GM21529 (cell line): Measurements from ENCODE around the gene RBM33.

ENCODE experiments used
- ATAC-seq: cut with Tn5 transposase; IDR thresholded peaks from one replicate; pipeline ENCODE4 v1.9.1; 2021; ENCODE audit not compliant: unreplicated experiment

Gene RBM33

DNA sequence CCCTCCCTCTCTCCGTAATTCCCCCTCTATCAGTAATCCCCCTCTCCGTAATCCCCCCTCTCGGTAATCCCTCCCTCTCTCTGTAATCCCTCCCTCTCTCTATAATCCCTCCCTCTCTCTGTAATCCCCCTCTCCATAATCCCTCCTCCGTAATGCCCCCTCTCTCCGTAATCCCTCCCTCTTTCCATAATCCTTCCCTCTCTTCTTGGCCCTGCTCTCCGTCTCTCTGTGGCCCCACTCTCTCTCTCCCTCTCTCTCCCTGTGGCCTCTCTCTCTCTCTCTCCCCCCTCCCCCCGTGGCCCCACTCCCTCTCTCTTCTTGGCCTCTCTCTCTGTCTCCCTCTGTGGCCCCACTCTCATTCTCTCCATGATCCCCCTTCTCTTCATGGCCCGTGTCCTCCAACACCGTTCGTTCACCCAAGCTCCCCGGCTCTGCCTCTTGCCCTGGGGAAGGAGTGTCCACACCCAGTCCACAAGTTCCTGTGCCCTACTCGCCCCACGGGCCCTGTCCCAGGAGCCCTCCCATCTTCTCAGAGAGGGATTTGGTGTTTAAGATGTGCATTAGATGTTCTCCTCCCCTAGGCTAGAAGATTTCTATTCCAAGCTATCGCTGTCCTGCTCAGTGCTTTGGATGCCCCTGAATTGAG, 148.0 kb downstream of the RBM33 start:
- ATAC-seq: no peak

DNA sequence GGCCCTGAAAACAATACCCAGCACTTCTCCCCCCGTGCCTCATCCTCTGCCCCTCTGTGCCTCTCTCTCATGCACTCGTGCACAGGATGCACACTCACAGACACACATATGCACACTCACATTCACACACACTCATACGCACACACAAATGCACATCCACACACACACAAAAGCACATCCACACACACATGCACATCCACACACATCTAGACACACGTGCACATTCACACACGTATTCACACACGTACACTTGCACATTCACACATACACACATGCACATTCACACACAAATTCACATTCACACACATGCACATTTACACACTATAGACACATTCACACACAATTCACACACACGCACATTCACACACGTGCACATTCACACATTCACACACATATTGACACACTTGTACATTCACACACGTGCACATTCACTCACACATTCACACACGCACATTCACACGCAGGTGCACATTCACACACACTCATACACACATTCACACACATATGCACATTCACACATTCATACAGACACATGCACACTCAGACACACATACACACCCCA, 148.6 kb downstream of the RBM33 start:
- no peak for ATAC-seq

DNA sequence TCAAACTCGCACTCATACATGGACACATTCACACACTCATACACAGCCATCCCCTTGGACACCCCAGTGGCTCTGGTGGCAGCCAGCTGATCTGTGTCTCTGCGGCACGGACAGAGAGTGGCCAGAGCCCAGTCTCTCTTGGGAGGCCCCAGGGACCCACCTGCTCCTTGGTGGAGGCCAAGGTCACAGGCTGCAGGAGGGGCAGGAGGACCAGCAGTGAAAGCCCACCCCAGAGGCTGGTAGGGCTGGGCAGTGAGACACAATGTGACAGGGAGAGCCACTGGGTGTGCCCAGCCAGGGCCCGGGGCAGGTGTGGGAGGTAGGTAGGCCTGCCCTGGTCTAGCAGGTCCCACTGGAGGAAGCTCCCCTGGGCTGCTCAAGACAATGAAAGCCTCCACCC, 149.3 kb downstream of the RBM33 start:
- no peak for ATAC-seq

DNA sequence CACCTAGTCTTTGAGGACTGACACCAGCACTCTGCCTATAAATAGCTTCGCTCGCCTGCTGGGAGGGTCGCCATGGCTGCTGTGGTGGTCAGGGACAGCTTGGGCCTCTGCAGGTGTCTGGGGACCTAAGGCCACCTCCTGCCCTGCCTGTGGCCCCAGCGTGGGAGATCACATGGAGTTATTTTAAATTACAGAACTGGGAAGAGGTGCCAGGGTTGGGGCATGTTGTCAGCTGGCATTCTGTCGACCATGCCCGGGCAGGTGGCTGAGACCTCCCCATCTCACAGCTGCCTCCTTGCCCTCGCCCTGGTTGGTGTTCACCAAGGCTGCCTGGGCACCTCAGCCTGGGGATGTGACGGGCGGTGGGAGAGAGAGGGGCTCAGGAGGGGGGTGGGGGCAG, 149.7 kb downstream of the RBM33 start:
- no peak for ATAC-seq

DNA sequence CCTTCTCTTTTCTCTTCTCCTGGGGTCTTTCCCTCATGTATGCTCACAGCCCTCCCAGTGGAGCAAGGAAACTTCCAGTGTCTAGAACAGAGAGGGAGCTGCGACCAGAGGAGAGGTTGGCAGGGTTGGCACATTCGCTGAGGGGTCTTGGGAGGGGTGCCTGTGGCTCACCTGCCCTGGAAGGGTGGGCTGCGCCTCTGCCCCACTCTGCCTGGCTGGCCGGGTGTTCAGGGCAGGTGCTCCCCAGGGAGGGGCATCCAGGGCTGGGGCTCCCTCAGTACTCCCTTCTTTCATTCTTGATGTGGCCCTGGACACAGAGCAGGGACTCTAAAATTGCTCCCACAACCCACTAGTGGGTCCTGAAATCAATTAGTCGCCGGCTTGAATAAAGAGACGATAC, 150.9 kb downstream of the RBM33 start:
- ATAC-seq: no peak

DNA sequence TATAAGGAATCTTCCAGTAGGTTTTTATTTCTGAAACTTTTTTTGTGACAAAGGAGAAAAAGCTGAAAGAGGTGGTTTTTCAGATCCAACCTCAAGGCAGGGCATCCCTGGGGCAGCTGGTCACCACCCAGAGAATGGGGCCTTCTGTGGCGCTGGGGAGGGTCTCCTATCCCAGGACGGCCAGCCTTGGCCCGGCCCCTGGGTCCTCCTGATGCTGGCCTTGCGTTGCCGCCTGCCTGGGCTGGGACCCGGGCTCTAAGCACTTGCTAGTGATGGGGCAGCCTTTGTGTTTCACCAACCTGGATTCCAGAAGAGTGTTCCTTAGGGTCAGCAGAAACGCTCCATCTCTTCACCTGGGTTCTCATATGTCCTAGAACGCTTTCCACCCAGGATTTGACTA, 151.5 kb downstream of the RBM33 start:
- ATAC-seq: no peak

DNA sequence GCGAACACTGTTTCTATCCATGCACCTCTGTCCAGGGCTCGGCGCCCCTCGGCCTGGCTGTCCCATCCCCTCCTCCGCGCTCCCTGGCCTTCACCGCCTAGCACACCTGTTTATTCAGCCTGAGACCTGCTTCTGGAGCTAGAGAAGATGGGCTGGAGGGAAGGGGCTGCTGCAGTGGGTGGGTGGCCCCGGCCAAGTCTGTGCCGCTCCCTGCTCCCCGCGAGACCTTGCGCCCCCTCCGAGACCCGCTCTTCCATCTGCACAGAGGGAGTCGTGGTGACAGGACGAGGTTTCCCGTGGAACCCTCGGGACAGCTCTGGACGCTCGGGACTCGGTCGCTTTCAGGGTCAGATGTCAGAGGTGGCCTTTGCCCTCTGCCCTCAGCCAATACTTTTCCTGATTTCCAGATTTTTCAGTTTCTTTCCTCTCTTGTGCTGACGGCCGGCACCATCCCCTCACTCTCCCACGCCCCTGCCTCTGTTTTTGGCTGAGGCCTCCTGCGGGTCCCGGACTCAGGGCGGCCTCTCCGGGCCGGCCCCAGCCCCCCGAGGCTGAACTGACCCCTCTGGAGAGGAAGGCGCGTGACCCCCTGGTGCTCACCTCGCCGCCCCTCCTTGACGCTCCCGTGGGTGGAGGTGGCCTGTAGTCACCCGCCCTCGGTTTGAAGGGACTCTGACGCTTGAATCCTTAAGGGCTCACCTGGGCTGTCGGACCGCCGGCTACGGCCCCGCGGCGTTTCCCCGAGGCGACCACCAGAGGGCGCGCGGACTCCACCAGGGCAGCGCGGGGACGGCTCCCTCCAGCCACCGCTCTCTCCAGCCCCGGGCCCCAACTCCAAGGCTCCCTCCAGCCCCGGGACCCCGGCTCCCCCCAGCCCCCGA, 152.2 kb downstream of the RBM33 start:
- peak; percentile 79 for ATAC-seq

DNA sequence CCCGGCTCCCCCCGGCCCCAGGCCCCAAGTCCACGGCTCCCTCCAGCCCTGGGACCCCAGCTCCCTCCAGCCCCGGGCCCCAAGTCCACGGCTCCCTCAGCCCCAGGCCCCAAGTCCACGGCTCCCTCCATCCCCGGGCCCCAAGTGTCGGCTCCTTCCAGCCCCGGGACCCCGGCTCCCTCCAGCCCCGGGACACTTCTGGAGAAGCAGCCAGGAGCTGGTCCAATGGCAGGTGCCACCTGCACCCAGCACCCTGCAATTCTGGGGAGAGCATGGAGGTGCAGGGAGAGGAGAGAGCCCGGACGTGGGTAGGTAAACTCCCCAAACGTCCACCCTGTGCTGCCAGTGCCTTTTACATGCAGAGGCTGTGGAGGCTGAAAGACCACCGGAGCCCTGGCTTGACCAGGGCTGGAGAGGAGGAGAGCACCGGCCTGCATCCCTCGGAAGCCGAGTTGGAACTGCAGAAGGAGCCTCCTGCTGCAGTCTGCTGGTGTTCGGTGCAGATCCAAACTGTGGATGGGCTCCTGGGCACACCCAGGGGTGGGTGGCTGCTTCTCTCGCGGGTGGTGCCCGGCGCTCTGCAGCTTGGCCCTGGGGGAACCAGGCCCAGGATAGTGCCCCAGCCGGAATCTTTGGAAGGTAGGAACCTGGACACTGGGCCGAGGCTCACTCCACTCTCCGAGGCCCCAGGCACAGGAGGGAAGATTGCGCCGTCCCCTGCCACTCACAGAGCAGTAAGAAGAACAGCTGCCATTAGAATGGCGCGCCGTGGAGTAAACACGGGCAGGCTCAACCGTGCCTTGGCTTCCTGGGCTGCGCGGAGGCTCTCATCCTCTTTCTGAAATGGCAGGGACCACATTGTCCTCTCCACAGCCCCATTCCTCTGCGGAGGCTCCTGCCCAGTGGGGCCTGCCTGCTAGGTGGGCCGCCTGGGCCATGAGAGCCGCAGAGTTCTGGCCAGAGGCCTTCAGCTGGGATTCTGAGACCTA, 153.1 kb downstream of the RBM33 start:
- no peak for ATAC-seq

DNA sequence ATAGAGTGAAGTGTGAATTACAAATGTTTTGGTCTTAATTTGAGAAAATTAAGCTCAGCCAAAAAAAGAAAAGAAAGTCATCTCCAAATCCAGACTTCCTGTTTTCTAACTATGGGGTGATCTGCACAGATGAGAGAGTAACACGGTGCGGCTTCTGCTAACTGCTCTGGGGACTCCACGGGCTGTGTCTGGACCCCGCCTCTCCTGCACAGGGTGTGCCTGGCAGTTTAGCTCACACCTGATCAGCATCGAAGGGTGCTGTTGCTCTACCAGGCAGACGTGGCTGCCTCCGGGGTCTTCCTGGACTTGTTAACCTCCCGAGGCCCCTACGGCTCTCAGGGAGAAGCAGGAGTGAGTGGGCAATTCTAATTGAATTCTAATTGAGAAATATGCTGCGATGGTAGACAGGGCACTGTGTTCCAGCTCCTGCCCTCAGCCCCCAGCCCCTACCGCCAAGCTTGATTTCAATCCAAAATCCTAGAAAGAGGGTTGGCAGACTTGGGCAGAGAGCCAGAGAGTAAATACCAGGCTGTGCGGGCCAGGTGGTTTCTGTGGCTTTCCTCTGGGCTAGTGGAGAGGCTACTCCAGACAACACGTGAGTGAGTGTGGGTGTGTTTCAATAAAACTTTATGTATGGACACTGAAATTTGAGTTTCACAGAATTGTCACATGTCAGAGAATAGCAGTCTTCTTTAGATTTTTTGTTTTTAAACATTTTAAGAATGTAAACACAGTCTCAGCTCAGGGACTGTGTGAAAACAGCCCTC, 154.4 kb downstream of the RBM33 start:
- ATAC-seq: no peak

DNA sequence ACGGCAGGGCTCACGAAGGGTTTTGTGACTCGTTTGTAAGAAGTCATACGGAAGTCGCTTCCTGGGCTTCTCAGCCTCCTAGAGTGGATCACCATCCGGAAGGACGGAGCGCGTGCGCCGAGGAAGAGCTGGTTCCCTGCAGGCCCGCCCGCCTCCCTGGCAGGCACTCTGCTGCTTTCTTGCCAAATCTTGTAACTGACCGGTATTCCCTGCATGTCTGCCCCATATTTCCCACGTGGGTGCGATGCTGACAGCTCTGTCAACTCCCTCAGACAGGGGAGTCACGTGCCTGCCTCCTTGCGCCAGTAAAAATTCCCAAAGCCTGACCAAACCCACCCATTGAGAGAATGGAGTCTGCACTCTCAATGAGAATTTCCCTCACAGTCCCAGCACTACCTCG, 155.1 kb downstream of the RBM33 start:
- ATAC-seq: no peak

DNA sequence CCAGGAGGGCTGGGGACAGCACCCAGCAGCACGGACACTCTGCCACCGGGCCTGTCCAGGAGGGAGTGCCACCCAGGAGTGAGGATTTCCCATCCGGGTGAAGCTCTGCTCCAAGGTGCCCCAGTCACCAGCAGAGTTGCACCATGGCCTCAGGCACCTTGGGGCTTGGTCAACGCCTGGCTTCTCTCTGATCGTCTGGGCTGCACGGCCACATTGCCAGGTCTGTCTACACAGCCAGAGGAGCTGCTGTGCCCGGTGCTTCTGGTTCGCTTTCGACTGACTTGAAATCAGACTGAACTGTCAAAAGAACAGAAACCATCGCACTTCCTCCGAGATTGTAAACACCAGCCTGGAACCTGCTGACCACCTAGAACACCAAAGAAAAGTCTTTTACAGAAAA, 155.8 kb downstream of the RBM33 start:
- ATAC-seq: no peak

DNA sequence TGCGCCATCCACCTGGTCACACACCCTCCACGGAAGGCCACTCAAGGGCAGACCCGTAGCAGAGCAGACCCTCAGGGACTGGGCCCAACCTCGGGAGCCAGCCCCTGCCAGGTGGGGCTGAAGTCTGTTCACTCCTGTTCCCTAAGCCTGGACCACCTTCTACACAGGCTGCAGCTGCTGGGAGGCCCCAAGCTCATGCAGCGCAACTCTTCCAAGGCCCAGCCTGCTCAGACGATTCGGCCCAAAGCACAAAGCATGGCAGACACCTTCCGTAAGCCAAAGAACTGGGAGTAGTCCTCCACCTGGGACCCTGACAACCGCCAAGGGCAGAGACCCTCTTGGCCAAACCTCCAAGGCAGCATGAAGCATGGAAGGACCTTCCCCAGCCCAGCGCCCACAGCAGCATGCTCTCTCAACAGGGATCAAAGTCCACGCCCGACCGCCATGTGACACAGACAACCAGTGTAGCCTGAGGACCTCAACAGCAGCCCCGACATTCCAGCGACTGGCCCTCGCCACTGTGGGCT, 156.3 kb downstream of the RBM33 start:
- ATAC-seq: no peak

DNA sequence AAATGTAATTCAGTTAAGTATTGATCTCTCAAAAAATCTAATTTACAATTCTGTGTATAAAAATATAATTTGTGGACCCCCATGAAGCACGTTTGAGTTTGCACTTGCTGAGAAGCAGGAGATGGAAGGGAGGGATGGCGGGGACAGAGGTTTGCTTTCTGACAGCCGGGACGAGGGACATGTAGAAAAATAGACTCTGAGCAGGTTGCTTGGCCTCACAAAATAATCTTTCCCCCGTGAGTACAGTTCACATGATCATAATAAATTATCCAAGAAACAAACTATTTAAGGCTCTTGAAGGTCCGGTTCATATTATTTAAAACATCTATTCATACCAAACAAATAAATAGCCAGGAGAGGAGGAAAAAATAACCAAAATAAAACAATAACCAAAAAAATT, 157.8 kb downstream of the RBM33 start:
- ATAC-seq: no peak

DNA sequence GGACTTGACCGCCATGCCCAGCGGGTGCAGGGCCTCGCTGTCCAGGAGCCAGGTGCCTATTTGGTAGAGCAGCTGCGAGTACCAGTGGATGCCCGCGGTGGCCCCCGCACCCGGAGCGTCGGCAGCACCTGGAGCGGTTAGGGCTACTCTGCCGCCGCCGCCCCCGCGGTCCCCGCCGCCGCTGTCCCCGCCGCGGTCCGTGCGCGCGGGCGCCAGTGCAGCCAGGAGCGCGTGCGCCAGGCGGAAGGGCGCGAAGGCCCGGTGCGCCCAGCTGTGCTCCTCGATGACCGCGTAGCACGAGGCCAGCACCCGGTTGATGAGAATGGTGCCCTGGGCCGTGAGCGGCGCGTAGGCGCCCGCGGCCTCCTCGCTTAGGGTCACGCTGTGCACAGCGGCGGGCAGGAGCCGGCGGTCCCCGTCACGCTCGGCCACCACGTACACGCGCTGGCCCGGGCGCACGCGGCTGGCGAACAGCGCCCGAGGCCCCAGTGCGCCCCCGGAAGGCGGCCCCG, 158.5 kb downstream of the RBM33 start:
- no peak for ATAC-seq

DNA sequence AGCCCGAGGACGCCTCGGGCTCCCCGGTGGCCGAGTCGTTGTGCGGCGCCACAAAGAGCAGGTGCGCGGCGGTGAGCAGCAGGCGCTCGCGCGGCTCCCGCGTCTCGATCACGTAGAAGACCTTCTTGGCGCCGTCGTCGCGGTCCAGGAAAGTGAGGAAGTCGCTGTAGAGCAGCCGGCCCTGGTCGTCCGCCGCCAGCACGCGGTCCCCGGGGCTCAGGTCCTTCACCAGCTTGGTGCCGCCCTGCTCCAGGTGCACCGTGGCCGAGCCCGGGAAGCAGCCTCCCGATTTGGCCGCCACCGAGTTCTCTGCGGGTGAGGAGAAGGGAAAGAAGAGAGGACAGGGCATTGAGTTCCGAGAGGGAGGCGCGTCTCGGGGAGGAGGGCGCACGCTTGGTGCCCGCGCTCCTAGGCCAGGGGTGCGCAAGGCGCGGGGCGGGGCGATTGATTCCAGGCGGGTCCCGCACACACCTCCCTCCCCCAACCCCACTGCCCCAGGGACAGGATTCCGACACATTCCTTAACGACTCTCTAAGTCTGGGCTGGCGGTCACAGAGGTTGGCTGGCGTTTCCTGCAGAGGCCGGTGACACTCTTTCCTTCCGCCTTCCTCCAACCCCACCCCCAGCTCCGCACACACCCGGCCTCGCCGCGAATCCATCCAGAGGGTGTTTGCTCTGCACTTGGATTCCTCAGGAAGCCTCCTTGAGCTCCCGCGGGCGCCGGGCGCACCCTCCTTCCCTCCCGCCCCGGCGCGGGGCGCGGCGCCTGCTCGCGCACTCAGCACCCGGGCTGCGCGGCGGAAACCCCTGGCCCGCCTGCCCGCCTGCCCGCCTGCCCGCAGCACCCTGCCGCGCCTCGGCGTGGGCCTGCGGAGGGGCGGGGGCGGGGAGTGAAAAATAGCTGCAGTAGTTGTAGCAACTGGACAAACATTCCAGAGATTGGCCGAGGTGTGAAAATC, 159.2 kb downstream of the RBM33 start:
- no peak for ATAC-seq

DNA sequence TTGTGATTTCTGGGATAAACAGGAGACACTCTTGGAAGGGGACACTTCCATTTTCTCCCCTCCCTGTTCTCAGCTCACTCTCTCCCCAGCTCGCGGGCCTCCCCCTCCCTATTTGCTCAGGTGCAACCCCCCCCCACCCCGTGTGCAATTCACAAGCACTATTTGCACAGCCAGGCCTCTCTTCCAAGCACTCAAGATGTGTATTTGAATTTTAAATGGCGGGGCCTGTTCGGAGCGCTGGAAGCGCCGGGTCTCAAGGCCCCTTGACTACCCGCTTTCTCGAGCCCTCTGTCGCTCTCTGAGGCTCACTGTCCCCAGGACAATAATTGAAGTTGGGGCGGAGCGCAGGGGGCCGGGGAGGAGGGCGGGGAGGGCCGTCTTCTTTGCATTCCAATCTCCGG, 160.0 kb downstream of the RBM33 start:
- ATAC-seq: no peak

DNA sequence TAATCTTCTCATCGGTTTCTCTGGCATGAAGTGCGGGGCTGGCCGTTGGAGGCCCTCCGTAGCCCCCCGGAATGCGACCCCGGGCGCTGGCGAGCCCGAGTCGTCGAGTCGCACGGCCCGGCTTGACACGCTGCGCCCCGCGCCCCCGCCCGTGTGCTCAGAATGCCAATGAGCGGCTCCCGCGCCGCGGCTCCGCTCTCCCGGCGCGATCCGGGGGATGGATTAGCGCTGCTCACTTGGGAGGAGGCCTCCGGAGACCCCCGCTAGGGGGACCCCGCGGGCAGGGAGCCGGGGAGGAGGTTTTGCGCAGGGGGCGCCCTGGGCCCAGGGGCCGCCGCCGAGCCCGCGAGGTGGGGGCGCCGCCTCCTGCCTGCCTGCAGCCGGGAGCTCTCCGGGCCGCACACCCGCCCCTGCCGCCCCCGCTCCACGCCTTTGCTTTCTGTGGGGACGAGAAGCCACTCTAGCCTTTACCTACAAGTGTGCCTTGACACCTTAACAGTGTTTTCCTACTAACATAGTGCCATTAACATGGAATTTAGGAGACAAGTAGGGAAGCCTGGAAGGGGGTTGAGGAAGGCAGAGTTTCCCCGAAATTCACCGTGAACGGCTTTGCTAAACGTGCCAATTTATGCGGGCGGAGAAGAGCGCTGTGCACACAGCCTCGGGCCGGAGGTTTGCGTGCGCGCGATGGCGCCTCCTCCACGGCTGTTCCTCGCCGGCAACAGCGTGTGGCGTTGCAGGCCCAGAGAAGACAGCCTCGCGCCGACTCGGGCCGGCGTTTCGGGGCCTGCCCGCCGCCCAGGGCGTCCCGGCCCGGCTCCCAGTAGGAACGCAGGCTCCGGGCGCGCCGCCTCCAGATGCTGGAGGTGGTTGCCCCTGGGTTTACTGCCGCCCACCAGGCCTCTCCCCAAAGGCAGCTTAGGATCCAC, 160.7 kb downstream of the RBM33 start:
- ATAC-seq: no peak

DNA sequence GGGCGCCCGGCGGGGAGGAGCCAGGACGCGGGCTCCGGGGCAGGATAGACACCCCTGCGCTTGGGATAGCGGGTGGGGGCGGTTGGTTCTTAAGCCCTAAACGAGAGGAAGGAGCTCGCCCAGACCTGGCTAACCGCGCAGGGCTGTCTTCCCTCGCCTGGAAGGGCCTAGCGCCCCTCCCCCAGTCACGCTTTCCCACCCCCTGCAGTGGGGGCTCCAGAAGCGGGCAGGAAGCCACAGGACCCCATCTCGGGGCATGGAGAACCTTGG, 161.3 kb downstream of the RBM33 start:
- ATAC-seq: no peak
